HepG2 (cell line): ENCODE data around the gene PHF8. TPM values are rescaled to one million over a fixed set of nuclear protein-coding genes. Genes with fewer than 3 reads are reported as not detected.

ENCODE experiments used
- ATAC-seq: fragments of 200-7000 bp; cut with Tn5 transposase; 3 replicates; pipeline ENCODE4 v1.9.1; 2020; ENCODE audit warnings: mild to moderate bottlenecking, moderate library complexity
- BruUV-seq: library from RNA; stranded (reverse); fragments of 400-500 nt; replicated peaks from 2 replicates; lab custom pipeline; 2021; lab: Mats Ljungman, UMichigan
- CTCF ChIA-PET: fragments of 300-600 bp; formaldehyde crosslinking; extraction: SDS; loops from one replicate; lab custom pipeline; 2021; ENCODE audit warnings: low total read pairs, inconsistent platforms, low intra/inter-chr PET ratio; lab: Yijun Ruan, JAX
- POLR2A ChIA-PET: fragments of 350-600 bp; sonication (Branson Sonifier 250); formaldehyde crosslinking; loops from one replicate; lab custom pipeline; 2020; ENCODE audit warnings: antibody characterized with exemption, inconsistent platforms; lab: Yijun Ruan, JAX
- DNase-seq: peaks from one replicate; pipeline ENCODE4 v3.0.0-alpha.2; 2015; ENCODE audit warnings: low spot score
- FAIRE-seq: peaks from 3 replicates; lab custom pipeline; 2011; peaks lifted over from hg19 to GRCh38; lab: Jason Lieb, UNC
- H2AFZ ChIP-seq: one replicate; pipeline ENCODE4 v1.6.1; 2011; ENCODE audit warnings: low read length, inconsistent platforms
- H3K27ac ChIP-seq: fragments of 300-600 bp; 3 replicates; pipeline ENCODE4 v1.8.0; 2011; ENCODE audit warnings: mixed run types, mild to moderate bottlenecking, mixed read lengths, low read length, inconsistent platforms; ENCODE audit not compliant: insufficient read depth; ENCODE audit errors: extremely low read length
- H3K27me3 ChIP-seq, 2 experiments: fragments of 200-600 bp in 1 of 2; 2 replicates in 1 of 2; 3 replicates in 1 of 2; pipeline versions ENCODE4 v1.6.0 to v1.8.0; 2011; ENCODE audit warnings: low read length in 2 of 2, mild to moderate bottlenecking in 2 of 2, moderate library complexity in 2 of 2, inconsistent platforms in 1 of 2; ENCODE audit not compliant: insufficient read depth in 2 of 2, control insufficient read depth in 1 of 2
- H3K36me3 ChIP-seq, 2 experiments: fragments of 200-600 bp in 1 of 2; replicated peaks in 1 of 2; 2 replicates in 1 of 2; 3 replicates in 1 of 2; pipeline versions ENCODE4 v1.5.1 to v1.8.0; 2011; ENCODE audit warnings: low read length in 2 of 2, inconsistent platforms in 1 of 2; ENCODE audit not compliant: insufficient read depth in 2 of 2, control insufficient read depth in 1 of 2
- H3K4me1 ChIP-seq: 2 replicates; pipeline ENCODE4 v1.5.1; 2012; ENCODE audit warnings: low read length, inconsistent platforms; ENCODE audit not compliant: insufficient read depth
- H3K4me2 ChIP-seq: 2 replicates; pipeline ENCODE4 v1.6.0; 2011; ENCODE audit warnings: low read depth, low read length, inconsistent platforms
- H3K4me3 ChIP-seq, 3 experiments: fragments of 200-600 bp in 1 of 3; sonication (generic), shearing (Covaris generic) in 1 of 3; replicated peaks in 1 of 3; 2 replicates each; pipeline ENCODE4 v1.5.1; 2011 to 2016; ENCODE audit warnings: low read length in 3 of 3, inconsistent platforms in 2 of 3, low read depth in 2 of 3, mild to moderate bottlenecking in 2 of 3, control low read depth in 1 of 3, mixed read lengths in 1 of 3; ENCODE audit not compliant: insufficient read depth in 1 of 3
- H3K79me2 ChIP-seq: one replicate; pipeline ENCODE4 v1.6.1; 2011; ENCODE audit warnings: low read length, inconsistent platforms; ENCODE audit not compliant: insufficient read depth
- H3K9ac ChIP-seq: 2 replicates; pipeline ENCODE4 v1.6.0; 2011; ENCODE audit warnings: mild to moderate bottlenecking, low read depth, low read length, inconsistent platforms; ENCODE audit not compliant: insufficient read depth
- H3K9me3 ChIP-seq: 2 replicates; pipeline ENCODE4 v1.5.1; 2012; ENCODE audit warnings: mild to moderate bottlenecking, low read length
- H4K20me1 ChIP-seq: 2 replicates; pipeline ENCODE4 v1.6.0; 2011; ENCODE audit warnings: inconsistent platforms, mild to moderate bottlenecking, low read length, moderate library complexity; ENCODE audit not compliant: insufficient read depth
- ARHGAP35 ChIP-seq: sonication (generic); formaldehyde crosslinking; IDR thresholded peaks from 2 replicates; pipeline ENCODE4 v1.9.0; 2022; ENCODE audit warnings: mild to moderate bottlenecking, inconsistent platforms, moderate library complexity, missing genetic modification reagents, borderline replicate concordance
- ARNT ChIP-seq: fragments of 450-650 bp; IDR thresholded peaks from 2 replicates; pipeline ENCODE4 v1.6.1; 2017
- BCL6 ChIP-seq: IDR thresholded peaks from 2 replicates; pipeline ENCODE4 v1.6.1; 2016; ENCODE audit warnings: missing genetic modification reagents, missing compliant biosample characterization
- EED ChIP-seq: sonication (generic); formaldehyde crosslinking; IDR thresholded peaks from 2 replicates; pipeline ENCODE4 v1.5.0; 2020; ENCODE audit warnings: mild to moderate bottlenecking, missing genetic modification reagents
- HDAC1 ChIP-seq: sonication (generic); formaldehyde crosslinking; IDR thresholded peaks from 2 replicates; pipeline ENCODE4 v1.5.1; 2020; ENCODE audit warnings: mild to moderate bottlenecking, missing genetic modification reagents
- HMG20A ChIP-seq: IDR thresholded peaks from 2 replicates; pipeline ENCODE4 v1.6.1; 2016; ENCODE audit warnings: borderline replicate concordance
- KAT7 ChIP-seq: IDR thresholded peaks from 2 replicates; pipeline ENCODE4 v1.6.1; 2018; ENCODE audit warnings: borderline replicate concordance, missing compliant biosample characterization
- KDM1A ChIP-seq: IDR thresholded peaks from 2 replicates; pipeline ENCODE4 v1.6.1; 2016; ENCODE audit warnings: missing compliant biosample characterization
- MATR3 ChIP-seq: sonication (generic); formaldehyde crosslinking; IDR thresholded peaks from 2 replicates; pipeline ENCODE4 v1.4.0; 2020; ENCODE audit warnings: missing genetic modification reagents
- RORA ChIP-seq: sonication (generic); formaldehyde crosslinking; IDR thresholded peaks from 2 replicates; pipeline ENCODE4 v1.5.0; 2020; ENCODE audit warnings: mild to moderate bottlenecking, missing genetic modification reagents, moderate library complexity
- SNRNP70 ChIP-seq: fragments of 200-400 bp; formaldehyde crosslinking; IDR thresholded peaks from 2 replicates; pipeline ENCODE4 v1.6.1; 2017; ENCODE audit warnings: mild to moderate bottlenecking, low read depth, low read length, moderate library complexity
- TCF7 ChIP-seq: sonication (generic); IDR thresholded peaks from 2 replicates; pipeline ENCODE4 v1.6.1; 2016; ENCODE audit warnings: antibody characterized with exemption, low read depth
- WIZ ChIP-seq: sonication (generic); formaldehyde crosslinking; IDR thresholded peaks from 2 replicates; pipeline ENCODE4 v1.5.1; 2020; ENCODE audit warnings: mild to moderate bottlenecking, missing genetic modification reagents
- ZFP41 ChIP-seq: sonication (generic); formaldehyde crosslinking; IDR thresholded peaks from 2 replicates; pipeline ENCODE4 v1.4.0; 2020; ENCODE audit warnings: mild to moderate bottlenecking, missing genetic modification reagents, borderline replicate concordance
- ZNF589 ChIP-seq: sonication (generic); formaldehyde crosslinking; conservative IDR thresholded peaks from 2 replicates; pipeline ENCODE4 v1.8.0; 2022; ENCODE audit warnings: mild to moderate bottlenecking, moderate library complexity, missing genetic modification reagents
- WGBS: methylation state at CpG from one replicate; pipeline ENCODE4 v1.1.6; 2017; ENCODE audit warnings: low lambda C conversion rate; 5-methylcytosine and 5-hydroxymethylcytosine counted together
- in situ Hi-C: cut with HindIII; loops from 2 replicates; pipeline ENCODE4 v1.10.0; 2017; ENCODE audit warnings: low pct_unique_long_range_greater_than_20kb; ENCODE audit not compliant: extremely low pct_ligation_motif_present
- intact Hi-C: fragments of 100-400 bp; cut with micrococcal nuclease; formaldehyde crosslinking; loops from one replicate; pipeline ENCODE4 v1.10.0; 2022; ENCODE audit not compliant: unreplicated experiment
- polyA plus RNA-seq, 8 experiments: library from polyadenylated mRNA; depleted of rRNA in 3 of 8; stranded (reverse) in 7 of 8; unstranded in 1 of 8; fragments of >200 nt; fragmentation: Illumina TruSeq in 4 of 8; extraction: Trizol in 4 of 8; gene quantifications; 2 replicates each; pipeline versions ENCODE4 v1.2.1 to v1.2.3, GENCODE V29; 2011 to 2016; ENCODE audit warnings: low read depth in 4 of 8, missing spikeins in 1 of 8, mixed read lengths in 1 of 8; ENCODE audit not compliant: insufficient read depth in 1 of 8
- total RNA-seq, 5 experiments: library from RNA; depleted of rRNA; stranded (reverse); fragments of >200 nt; fragmentation: Illumina TruSeq; extraction: Trizol; gene quantifications; 2 replicates each; pipeline ENCODE4 v1.2.3, GENCODE V29; 2016; ENCODE audit warnings: low read depth in 1 of 5
- TF ChIP-seq, protein P1 (sequence below): sonication (generic); formaldehyde crosslinking; IDR thresholded peaks from 2 replicates; pipeline ENCODE4 v1.5.0; 2020; ENCODE audit warnings: missing genetic modification reagents
- TF ChIP-seq, protein P2 (sequence below): sonication (generic); formaldehyde crosslinking; IDR thresholded peaks from 2 replicates; pipeline ENCODE4 v1.8.0; 2022; ENCODE audit warnings: mild to moderate bottlenecking, missing genetic modification reagents; ENCODE audit not compliant: insufficient replicate concordance

Gene PHF8
- total and polyA plus RNA-seq, 2 of the 13 experiments (the other 11 are each of a cell fraction or from before 2014, with no cell fraction given): 15.5 to 19.1 TPM

DNA sequence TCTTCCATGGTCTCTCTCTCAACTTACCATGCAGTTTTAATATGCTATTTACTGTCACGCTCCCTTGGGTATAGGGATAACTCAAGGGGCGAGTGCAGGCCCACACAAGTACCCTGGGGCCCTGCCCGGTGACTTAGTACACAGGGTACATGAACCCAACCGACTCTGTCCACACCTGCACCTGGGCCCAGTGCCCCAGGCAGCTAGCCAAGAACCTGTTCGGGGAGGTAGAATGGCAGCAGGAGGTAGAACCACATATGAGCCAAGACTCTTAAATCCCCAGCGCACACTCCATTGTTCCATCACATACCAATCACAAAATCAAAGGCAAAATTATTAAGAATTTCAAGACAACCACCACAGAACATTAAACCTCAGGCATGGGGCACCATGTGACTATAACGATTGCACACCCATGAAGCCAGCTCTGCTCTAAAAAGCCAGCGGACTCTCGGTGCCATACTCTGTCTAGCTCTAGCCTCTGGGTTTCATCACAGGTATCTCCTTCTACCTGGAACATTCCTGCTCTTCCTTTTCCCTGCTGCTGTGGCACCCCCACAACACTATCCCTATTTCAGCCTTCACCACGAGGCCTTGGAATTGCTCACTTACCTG lies 14.6 kb downstream of the PHF8 start:
- CTCF ChIA-PET: no interaction called here
- DNase-seq (no peak), ATAC-seq (no peak), FAIRE-seq (no peak)
- no peaks in the 10 kb centered on the region; the same call in 1 of the 2 replicates for H3K4me1 ChIP-seq
- H3K9me3 ChIP-seq: no peaks in the 10 kb centered on the region
- no peak overlapping the region for H3K27ac ChIP-seq
- H3K36me3 ChIP-seq: peaks cover 4 to 47% of the 10 kb centered on the region in 2 experiments
- POLR2A ChIA-PET: no interaction called here
- 100% methylated on average over 6 of the region's 10 CpGs for WGBS
- H4K20me1 ChIP-seq: no peaks in the 10 kb centered on the region
- H3K9ac ChIP-seq: no peak overlapping the region
- no peaks in the 10 kb centered on the region for H3K27me3 ChIP-seq
- no peak overlapping the region for H3K4me3 ChIP-seq
- TF ChIP-seq ZFP41 (no peak), WIZ (CRISPR knock-in tag) (no peak), TCF7 (no peak), KAT7 (CRISPR knock-in tag) (no peak), BCL6 (no peak), ARHGAP35 (no peak), EED (no peak), RORA (CRISPR knock-in tag) (no peak), MATR3 (CRISPR knock-in tag) (no peak), KDM1A (CRISPR knock-in tag) (no peak), HMG20A (CRISPR knock-in tag) (no peak), ZNF589 (CRISPR knock-in tag) (no peak), HDAC1 (CRISPR knock-in tag) (no peak), SNRNP70 (no peak), ARNT (no peak)
- TF ChIP-seq, protein P1, sequence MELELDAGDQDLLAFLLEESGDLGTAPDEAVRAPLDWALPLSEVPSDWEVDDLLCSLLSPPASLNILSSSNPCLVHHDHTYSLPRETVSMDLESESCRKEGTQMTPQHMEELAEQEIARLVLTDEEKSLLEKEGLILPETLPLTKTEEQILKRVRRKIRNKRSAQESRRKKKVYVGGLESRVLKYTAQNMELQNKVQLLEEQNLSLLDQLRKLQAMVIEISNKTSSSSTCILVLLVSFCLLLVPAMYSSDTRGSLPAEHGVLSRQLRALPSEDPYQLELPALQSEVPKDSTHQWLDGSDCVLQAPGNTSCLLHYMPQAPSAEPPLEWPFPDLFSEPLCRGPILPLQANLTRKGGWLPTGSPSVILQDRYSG: no peak
- TF ChIP-seq, protein P2, sequence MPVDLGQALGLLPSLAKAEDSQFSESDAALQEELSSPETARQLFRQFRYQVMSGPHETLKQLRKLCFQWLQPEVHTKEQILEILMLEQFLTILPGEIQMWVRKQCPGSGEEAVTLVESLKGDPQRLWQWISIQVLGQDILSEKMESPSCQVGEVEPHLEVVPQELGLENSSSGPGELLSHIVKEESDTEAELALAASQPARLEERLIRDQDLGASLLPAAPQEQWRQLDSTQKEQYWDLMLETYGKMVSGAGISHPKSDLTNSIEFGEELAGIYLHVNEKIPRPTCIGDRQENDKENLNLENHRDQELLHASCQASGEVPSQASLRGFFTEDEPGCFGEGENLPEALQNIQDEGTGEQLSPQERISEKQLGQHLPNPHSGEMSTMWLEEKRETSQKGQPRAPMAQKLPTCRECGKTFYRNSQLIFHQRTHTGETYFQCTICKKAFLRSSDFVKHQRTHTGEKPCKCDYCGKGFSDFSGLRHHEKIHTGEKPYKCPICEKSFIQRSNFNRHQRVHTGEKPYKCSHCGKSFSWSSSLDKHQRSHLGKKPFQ (CRISPR knock-in tag): no peak
- peaks cover 9% of the 10 kb centered on the region for H3K79me2 ChIP-seq
- BruUV-seq: no TSS peak
- H2AFZ ChIP-seq: no peak overlapping the region
- intact Hi-C loops (no loop called here), in situ Hi-C loops (no loop called here)
- H3K4me2 ChIP-seq: no peak overlapping the region
